H9 (cell line): ENCODE measurements around the gene IL17REL. TPM values are rescaled to one million over a fixed set of nuclear protein-coding genes. Genes with fewer than 3 reads are reported as not detected.
"Not testable (repeated sequence)": the region's sequence is repeated elsewhere in the genome, so short reads cannot be mapped to it uniquely, and the experiment has no call there.

Source experiments
- DNase-seq: peaks from one replicate; pipeline ENCODE4 v3.0.0-alpha.2; 2017
- H2AFZ ChIP-seq: one replicate; pipeline ENCODE4 v1.6.1; 2013; ENCODE audit warnings: mild to moderate bottlenecking, low read length, control low read depth, moderate library complexity
- H2AK5ac ChIP-seq: 2 replicates; pipeline ENCODE4 v1.6.1; 2013; ENCODE audit warnings: low read length, control low read depth, mixed read lengths; ENCODE audit not compliant: insufficient read length
- H2BK120ac ChIP-seq: one replicate; pipeline ENCODE4 v1.6.1; 2013; ENCODE audit warnings: low read depth, mild to moderate bottlenecking, low read length, control low read depth, inconsistent platforms; ENCODE audit not compliant: poor library complexity, severe bottlenecking
- H2BK12ac ChIP-seq: 2 replicates; pipeline ENCODE4 v1.6.1; 2013; ENCODE audit warnings: low read length, control low read depth, mixed read lengths, low read depth; ENCODE audit not compliant: insufficient read length
- H2BK15ac ChIP-seq: 2 replicates; pipeline ENCODE4 v1.6.1; 2013; ENCODE audit warnings: low read depth, low read length, control low read depth
- H2BK20ac ChIP-seq: one replicate; pipeline ENCODE4 v1.6.1; 2013; ENCODE audit warnings: low read depth, mild to moderate bottlenecking, low read length, control low read depth, inconsistent platforms; ENCODE audit not compliant: poor library complexity, severe bottlenecking
- H2BK5ac ChIP-seq: 2 replicates; pipeline ENCODE4 v1.6.1; 2013; ENCODE audit warnings: low read length, control low read depth, mixed read lengths; ENCODE audit not compliant: insufficient read length
- H3K14ac ChIP-seq: 2 replicates; pipeline ENCODE4 v1.6.1; 2013; ENCODE audit warnings: low read length, control low read depth; ENCODE audit not compliant: insufficient read depth
- H3K18ac ChIP-seq: 2 replicates; pipeline ENCODE4 v1.6.1; 2013; ENCODE audit warnings: low read depth, mild to moderate bottlenecking, mixed read lengths, low read length, control low read depth; ENCODE audit not compliant: insufficient read length
- H3K23ac ChIP-seq: 2 replicates; pipeline ENCODE4 v1.6.1; 2013; ENCODE audit warnings: low read length, control low read depth, mixed read lengths, low read depth; ENCODE audit not compliant: insufficient read length
- H3K23me2 ChIP-seq: 2 replicates; pipeline ENCODE4 v1.6.1; 2013; ENCODE audit warnings: low read depth, mild to moderate bottlenecking, mixed read lengths, low read length, control low read depth; ENCODE audit not compliant: insufficient read length, poor library complexity, severe bottlenecking
- H3K27ac ChIP-seq: 2 replicates; pipeline ENCODE4 v1.5.1; 2013; ENCODE audit warnings: low read length, control low read depth, mixed read lengths, low read depth; ENCODE audit not compliant: insufficient read length
- H3K27me3 ChIP-seq: 2 replicates; pipeline ENCODE4 v1.6.1; 2013; ENCODE audit warnings: low read length, control low read depth, inconsistent platforms; ENCODE audit not compliant: insufficient read depth
- H3K4ac ChIP-seq: 2 replicates; pipeline ENCODE4 v1.6.1; 2013; ENCODE audit warnings: low read depth, mild to moderate bottlenecking, control low read depth, inconsistent platforms, low read length, moderate library complexity
- H3K4me1 ChIP-seq: 2 replicates; pipeline ENCODE4 v1.6.1; 2013; ENCODE audit warnings: low read length, control low read depth, inconsistent platforms; ENCODE audit not compliant: insufficient read depth
- H3K4me2 ChIP-seq: 2 replicates; pipeline ENCODE4 v1.6.1; 2013; ENCODE audit warnings: low read length, control low read depth, mixed read lengths; ENCODE audit not compliant: insufficient read length, insufficient read depth
- H3K56ac ChIP-seq: 2 replicates; pipeline ENCODE4 v1.6.1; 2013; ENCODE audit warnings: low read depth, mild to moderate bottlenecking, mixed read lengths, low read length, control low read depth; ENCODE audit not compliant: insufficient read length
- H3K79me1 ChIP-seq: 2 replicates; pipeline ENCODE4 v1.6.1; 2013; ENCODE audit warnings: low read depth, mild to moderate bottlenecking, moderate library complexity, low read length, control low read depth, inconsistent platforms; ENCODE audit not compliant: insufficient read depth, poor library complexity, severe bottlenecking
- H3K79me2 ChIP-seq: 2 replicates; pipeline ENCODE4 v1.6.1; 2013; ENCODE audit warnings: low read length, control low read depth, inconsistent platforms; ENCODE audit not compliant: insufficient read depth
- H3K9ac ChIP-seq: 2 replicates; pipeline ENCODE4 v1.6.1; 2013; ENCODE audit warnings: low read length, control low read depth, mixed read lengths; ENCODE audit not compliant: insufficient read length; ENCODE audit errors: extremely low read depth
- H3K9me3 ChIP-seq: one replicate; pipeline ENCODE4 v1.6.1; 2013; ENCODE audit warnings: low read depth, low read length, inconsistent platforms; ENCODE audit not compliant: control insufficient read depth
- H3T11ph ChIP-seq: one replicate; pipeline ENCODE4 v1.6.1; 2013; ENCODE audit warnings: mild to moderate bottlenecking, low read length, control low read depth, inconsistent platforms
- H4K20me1 ChIP-seq: one replicate; pipeline ENCODE4 v1.6.1; 2013; ENCODE audit not compliant: control insufficient read depth, insufficient read length, insufficient read depth
- H4K5ac ChIP-seq: 2 replicates; pipeline ENCODE4 v1.6.1; 2013; ENCODE audit warnings: low read depth, mild to moderate bottlenecking, mixed read lengths, low read length, control low read depth; ENCODE audit not compliant: insufficient read length
- H4K8ac ChIP-seq: replicated peaks from 2 replicates; pipeline ENCODE4 v1.6.1; 2013; ENCODE audit warnings: low read length, control low read depth, mixed read lengths, low read depth; ENCODE audit not compliant: insufficient read length
- H4K91ac ChIP-seq: 2 replicates; pipeline ENCODE4 v1.6.1; 2013; ENCODE audit warnings: low read depth, mild to moderate bottlenecking, moderate library complexity, mixed read lengths, low read length, control low read depth; ENCODE audit not compliant: insufficient read length
- H3K27ac Mint-ChIP-seq, 3 experiments: 2 replicates in 2 of 3; 3 replicates in 1 of 3; pipeline ENCODE4 v1.8.0; 2020 to 2021; ENCODE audit warnings: mixed read lengths in 3 of 3, mild to moderate bottlenecking in 1 of 3, moderate library complexity in 1 of 3
- H3K27me3 Mint-ChIP-seq: 2 replicates; pipeline ENCODE4 v1.8.0; 2021; ENCODE audit warnings: low read depth, mild to moderate bottlenecking, moderate library complexity, mixed read lengths
- H3K36me3 Mint-ChIP-seq, 3 experiments: 2 replicates in 2 of 3; 3 replicates in 1 of 3; pipeline ENCODE4 v1.8.0; 2020 to 2021; ENCODE audit warnings: low read depth in 3 of 3, mixed read lengths in 3 of 3; ENCODE audit not compliant: insufficient read depth in 1 of 3
- H3K4me1 Mint-ChIP-seq, 2 experiments: 2 replicates each; pipeline ENCODE4 v1.8.0; 2020; ENCODE audit warnings: mixed read lengths in 2 of 2
- H3K4me3 Mint-ChIP-seq, 2 experiments: 2 replicates in 1 of 2; 3 replicates in 1 of 2; pipeline ENCODE4 v1.8.0; 2020 to 2021; ENCODE audit warnings: mild to moderate bottlenecking in 2 of 2, mixed read lengths in 2 of 2, moderate library complexity in 1 of 2
- H3K9me3 Mint-ChIP-seq, 2 experiments: 2 replicates in 1 of 2; 3 replicates in 1 of 2; pipeline ENCODE4 v1.8.0; 2020; ENCODE audit warnings: mild to moderate bottlenecking in 2 of 2, mixed read lengths in 2 of 2, moderate library complexity in 1 of 2
- CTCF ChIP-seq: fragments of 200-600 bp; sonication (generic); conservative IDR thresholded peaks from 3 replicates; pipeline ENCODE4 v1.8.0; 2021; ENCODE audit warnings: antibody characterized with exemption, mild to moderate bottlenecking
- WGBS: extraction: QIAGEN DNeasy Blood & Tissue Kit; methylation state at CpG from one replicate; pipeline ENCODE4 v1.1.7; 2013; ENCODE audit warnings: missing lambda C conversion rate, low lambda C conversion rate, mixed read lengths; ENCODE audit not compliant: insufficient read length; ENCODE audit errors: extremely low coverage; 5-methylcytosine and 5-hydroxymethylcytosine counted together
- total RNA-seq: library from RNA; stranded (reverse); gene quantifications from 2 replicates; pipeline ENCODE4 v1.2.1, GENCODE V29; 2021

Gene IL17REL
- total RNA-seq, 1 experiment from 2014 or later, result 0.20 TPM

GRCh38 chr22:49946612-49947295 is 65.8 kb downstream of the IL17REL start:
- Histone ChIP-seq H3K27ac (no peak overlapping the region), H3K23ac (no peak overlapping the region), H3K9me3 (no peaks in the 10 kb centered on the region), H3K56ac (no peak overlapping the region), H2AK5ac (no peak overlapping the region), H2BK12ac (no peak overlapping the region), H3K79me2 (no peaks in the 10 kb centered on the region), H3K23me2 (no peaks in the 10 kb centered on the region), H3K4me1 (no peaks in the 10 kb centered on the region), H3K4ac (no peak overlapping the region), H3K14ac (peak overlapping the region; percentile 89), H3K4me2 (no peak overlapping the region), H4K8ac (no peak overlapping the region), H4K20me1 (no peaks in the 10 kb centered on the region), H3K18ac (peak overlapping the region; percentile 34), H2BK20ac (no peak overlapping the region), H2BK5ac (no peak overlapping the region), H3K27me3 (no peaks in the 10 kb centered on the region), H2BK15ac (no peak overlapping the region), H2BK120ac (no peak overlapping the region), H4K5ac (no peak overlapping the region), H4K91ac (no peak overlapping the region), H3K79me1 (no peaks in the 10 kb centered on the region), H3K9ac (no peak overlapping the region), H3T11ph (no peak overlapping the region), H2AFZ (no peak overlapping the region)
- no peak for TF ChIP-seq CTCF
- peak; percentile 43 for DNase-seq
- Mint-ChIP-seq H3K27ac (no peak overlapping the region; a peak in 1 of 7 replicates), H3K9me3 (no peaks in the 10 kb centered on the region), H3K4me3 (no peak overlapping the region), H3K4me1 (peaks cover 13 to 27% of the 10 kb centered on the region in 2 experiments), H3K27me3 (no peaks in the 10 kb centered on the region), H3K36me3 (no peaks in the 10 kb centered on the region)
- no CpG with 5 or more reads among the region's 17 CpGs for WGBS

GRCh38 chr22:49945042-49945794 is 67.3 kb downstream of the IL17REL start:
- peaks cover 13 to 22% of the 10 kb centered on the region in 2 experiments for H3K4me1 Mint-ChIP-seq
- not testable (repeated sequence) for H3K9me3 ChIP-seq, DNase-seq, H2AFZ ChIP-seq, H4K5ac ChIP-seq, H2BK5ac ChIP-seq, H3K9me3 Mint-ChIP-seq, H2BK12ac ChIP-seq, H3K4ac ChIP-seq, H3K27ac Mint-ChIP-seq, H3K36me3 Mint-ChIP-seq, H3K79me1 ChIP-seq, H3K9ac ChIP-seq, H4K8ac ChIP-seq, H2BK15ac ChIP-seq, H2AK5ac ChIP-seq, H3K27me3 Mint-ChIP-seq, H3K18ac ChIP-seq, H4K20me1 ChIP-seq, H3K27ac ChIP-seq, H2BK20ac ChIP-seq, H3K27me3 ChIP-seq, H3K14ac ChIP-seq, H3K4me1 ChIP-seq, H3K23me2 ChIP-seq, H3K79me2 ChIP-seq, H3T11ph ChIP-seq, H3K23ac ChIP-seq, H3K4me2 ChIP-seq, H3K56ac ChIP-seq, H3K4me3 Mint-ChIP-seq, H4K91ac ChIP-seq, H2BK120ac ChIP-seq
- no CpG with 5 or more reads among the region's 17 CpGs for WGBS
